Measurements from ENCODE around the gene CNTN5.

The CNTN5 gene

DNA sequence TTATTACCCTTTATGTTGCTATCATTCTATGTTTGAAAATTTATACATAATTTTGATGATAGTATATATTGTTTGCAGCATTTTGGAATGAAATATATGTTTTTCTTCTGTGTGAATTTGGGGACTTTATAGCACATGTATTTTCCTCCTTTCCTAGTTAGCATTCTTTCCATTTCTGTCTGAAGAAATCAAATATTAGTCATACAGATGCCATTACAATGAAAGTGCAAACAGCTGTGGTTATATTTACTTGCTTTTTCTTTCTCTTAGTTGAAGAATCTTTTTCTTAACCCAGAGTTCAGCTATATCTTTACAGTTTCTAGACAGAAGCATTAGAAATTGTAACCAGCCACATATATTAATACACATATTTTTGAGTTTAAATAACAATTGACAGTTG is 913.3 kb downstream of the CNTN5 start:
- no peak for TF ChIP-seq CEBPB (IDR thresholded peaks at IDR 0.05)
- TF ChIP-seq NFIC (IDR thresholded peaks at IDR 0.05) = no peak
- TF ChIP-seq ZBTB7A (IDR thresholded peaks at IDR 0.05; ENCODE audit: low read depth) = no peak
- TF ChIP-seq, protein P1, sequence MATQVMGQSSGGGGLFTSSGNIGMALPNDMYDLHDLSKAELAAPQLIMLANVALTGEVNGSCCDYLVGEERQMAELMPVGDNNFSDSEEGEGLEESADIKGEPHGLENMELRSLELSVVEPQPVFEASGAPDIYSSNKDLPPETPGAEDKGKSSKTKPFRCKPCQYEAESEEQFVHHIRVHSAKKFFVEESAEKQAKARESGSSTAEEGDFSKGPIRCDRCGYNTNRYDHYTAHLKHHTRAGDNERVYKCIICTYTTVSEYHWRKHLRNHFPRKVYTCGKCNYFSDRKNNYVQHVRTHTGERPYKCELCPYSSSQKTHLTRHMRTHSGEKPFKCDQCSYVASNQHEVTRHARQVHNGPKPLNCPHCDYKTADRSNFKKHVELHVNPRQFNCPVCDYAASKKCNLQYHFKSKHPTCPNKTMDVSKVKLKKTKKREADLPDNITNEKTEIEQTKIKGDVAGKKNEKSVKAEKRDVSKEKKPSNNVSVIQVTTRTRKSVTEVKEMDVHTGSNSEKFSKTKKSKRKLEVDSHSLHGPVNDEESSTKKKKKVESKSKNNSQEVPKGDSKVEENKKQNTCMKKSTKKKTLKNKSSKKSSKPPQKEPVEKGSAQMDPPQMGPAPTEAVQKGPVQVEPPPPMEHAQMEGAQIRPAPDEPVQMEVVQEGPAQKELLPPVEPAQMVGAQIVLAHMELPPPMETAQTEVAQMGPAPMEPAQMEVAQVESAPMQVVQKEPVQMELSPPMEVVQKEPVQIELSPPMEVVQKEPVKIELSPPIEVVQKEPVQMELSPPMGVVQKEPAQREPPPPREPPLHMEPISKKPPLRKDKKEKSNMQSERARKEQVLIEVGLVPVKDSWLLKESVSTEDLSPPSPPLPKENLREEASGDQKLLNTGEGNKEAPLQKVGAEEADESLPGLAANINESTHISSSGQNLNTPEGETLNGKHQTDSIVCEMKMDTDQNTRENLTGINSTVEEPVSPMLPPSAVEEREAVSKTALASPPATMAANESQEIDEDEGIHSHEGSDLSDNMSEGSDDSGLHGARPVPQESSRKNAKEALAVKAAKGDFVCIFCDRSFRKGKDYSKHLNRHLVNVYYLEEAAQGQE (IDR thresholded peaks at IDR 0.05; ENCODE audit: low read depth) = no peak

DNA sequence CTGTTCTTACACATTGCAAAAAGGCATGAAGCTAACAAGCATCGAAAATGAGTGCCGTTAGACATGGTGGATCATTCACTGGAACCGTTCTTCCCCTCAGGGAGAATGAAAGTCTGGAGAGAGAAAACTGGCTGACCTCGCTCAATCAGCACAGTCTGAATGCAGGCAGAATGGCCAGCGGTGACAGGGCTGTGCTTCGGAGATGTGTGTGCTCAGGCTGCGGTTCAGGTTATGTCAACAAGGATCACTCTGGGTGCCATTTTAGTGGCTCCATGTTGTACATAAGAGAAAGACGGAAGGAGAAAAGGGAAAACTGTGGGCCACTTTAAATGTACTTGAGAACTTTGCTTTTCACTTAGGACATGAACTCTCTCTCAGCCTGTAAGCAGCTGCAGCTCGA is 916.6 kb downstream of the CNTN5 start:
- TF ChIP-seq RAD21 (IDR thresholded peaks at IDR 0.05; ENCODE audit: low read depth) (no peak), CEBPB (IDR thresholded peaks at IDR 0.05) (no peak), TCF12 (IDR thresholded peaks at IDR 0.05; ENCODE audit: low read depth) (no peak), EP300 (IDR thresholded peaks at IDR 0.05; ENCODE audit: borderline replicate concordance) (no peak), FOXM1 (IDR thresholded peaks at IDR 0.05; ENCODE audit: borderline replicate concordance, low read depth) (no peak), CREB1 (IDR thresholded peaks at IDR 0.05; ENCODE audit: low read depth) (no peak), TAF1 (IDR thresholded peaks at IDR 0.05; ENCODE audit: low read depth) (no peak), TEAD4 (IDR thresholded peaks at IDR 0.05) (no peak), NFIC (IDR thresholded peaks at IDR 0.05) (no peak)
- TF ChIP-seq, protein P1 (IDR thresholded peaks at IDR 0.05; ENCODE audit: low read depth) = no peak
- TF ChIP-seq, protein P2, sequence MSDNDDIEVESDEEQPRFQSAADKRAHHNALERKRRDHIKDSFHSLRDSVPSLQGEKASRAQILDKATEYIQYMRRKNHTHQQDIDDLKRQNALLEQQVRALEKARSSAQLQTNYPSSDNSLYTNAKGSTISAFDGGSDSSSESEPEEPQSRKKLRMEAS (IDR thresholded peaks at IDR 0.05) = no peak
- TF ChIP-seq, protein P3, sequence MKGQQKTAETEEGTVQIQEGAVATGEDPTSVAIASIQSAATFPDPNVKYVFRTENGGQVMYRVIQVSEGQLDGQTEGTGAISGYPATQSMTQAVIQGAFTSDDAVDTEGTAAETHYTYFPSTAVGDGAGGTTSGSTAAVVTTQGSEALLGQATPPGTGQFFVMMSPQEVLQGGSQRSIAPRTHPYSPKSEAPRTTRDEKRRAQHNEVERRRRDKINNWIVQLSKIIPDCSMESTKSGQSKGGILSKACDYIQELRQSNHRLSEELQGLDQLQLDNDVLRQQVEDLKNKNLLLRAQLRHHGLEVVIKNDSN (IDR thresholded peaks at IDR 0.05) = no peak

DNA sequence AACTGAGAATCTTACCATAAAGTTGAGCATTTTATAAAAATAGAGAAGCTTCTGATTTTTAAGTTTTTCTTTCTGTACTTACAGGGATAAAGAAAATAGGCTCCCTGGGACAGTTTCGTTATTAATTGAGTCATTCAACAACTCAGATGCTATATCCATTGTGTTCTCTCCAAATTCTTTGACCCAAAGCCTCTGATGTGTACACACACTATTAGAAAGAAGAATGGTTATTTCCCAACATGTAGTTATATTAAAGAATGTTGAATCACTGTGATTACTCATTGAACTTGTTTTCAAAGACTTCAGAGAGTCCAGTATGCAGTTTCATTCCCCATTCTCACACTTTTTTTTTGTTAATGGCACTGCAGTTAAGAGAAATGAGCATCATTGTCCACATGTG is 932.1 kb downstream of the CNTN5 start:
- TF ChIP-seq TCF12 (IDR thresholded peaks at IDR 0.05; ENCODE audit: low read depth) = no peak
- TF ChIP-seq, protein P2 (IDR thresholded peaks at IDR 0.05) = no peak
- TF ChIP-seq CEBPB (IDR thresholded peaks at IDR 0.05) = no peak
- TF ChIP-seq RAD21 (IDR thresholded peaks at IDR 0.05; ENCODE audit: low read depth) = no peak
- TF ChIP-seq, protein P3 (IDR thresholded peaks at IDR 0.05) = no peak
- no peak for TF ChIP-seq YY1 (IDR thresholded peaks at IDR 0.05; ENCODE audit: low read depth)
- TF ChIP-seq CREB1 (IDR thresholded peaks at IDR 0.05; ENCODE audit: low read depth) = no peak
- no peak for TF ChIP-seq NFIC (IDR thresholded peaks at IDR 0.05)
- TF ChIP-seq TAF1 (IDR thresholded peaks at IDR 0.05; ENCODE audit: low read depth) = no peak
- TF ChIP-seq, protein P1 (IDR thresholded peaks at IDR 0.05; ENCODE audit: low read depth) = no peak
- no peak for TF ChIP-seq EP300 (IDR thresholded peaks at IDR 0.05; ENCODE audit: borderline replicate concordance)
- TF ChIP-seq TEAD4 (IDR thresholded peaks at IDR 0.05) = no peak
- TF ChIP-seq EGR1 (IDR thresholded peaks at IDR 0.05) = no peak
- no peak for TF ChIP-seq FOXM1 (IDR thresholded peaks at IDR 0.05; ENCODE audit: borderline replicate concordance, low read depth)
- TF ChIP-seq ZBTB7A (IDR thresholded peaks at IDR 0.05; ENCODE audit: low read depth) = no peak

DNA sequence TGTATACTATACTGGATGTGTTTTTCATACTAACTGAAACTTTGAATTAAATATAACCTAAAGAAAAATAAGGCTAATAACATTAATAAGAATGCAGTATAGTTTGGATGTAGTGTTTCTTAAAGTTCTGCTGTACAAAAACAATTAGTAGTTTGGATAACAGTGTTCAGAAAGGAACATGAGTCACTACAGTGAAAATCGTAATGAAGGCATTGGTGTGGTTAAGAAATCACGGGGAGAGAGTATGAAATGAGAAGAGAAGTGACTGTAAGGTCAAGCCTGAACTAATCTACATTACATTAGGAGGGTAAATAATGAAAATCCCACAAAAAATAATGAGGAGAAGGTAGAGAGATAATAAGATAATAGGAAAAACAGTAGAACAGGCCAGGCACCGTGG is 939.8 kb downstream of the CNTN5 start:
- no peak for TF ChIP-seq YY1 (IDR thresholded peaks at IDR 0.05; ENCODE audit: low read depth)
- TF ChIP-seq, protein P1 (IDR thresholded peaks at IDR 0.05; ENCODE audit: low read depth) = no peak
- TF ChIP-seq, protein P2 (IDR thresholded peaks at IDR 0.05) = no peak
- no peak for TF ChIP-seq CREB1 (IDR thresholded peaks at IDR 0.05; ENCODE audit: low read depth)
- TF ChIP-seq TAF1 (IDR thresholded peaks at IDR 0.05; ENCODE audit: low read depth) = no peak
- TF ChIP-seq CEBPB (IDR thresholded peaks at IDR 0.05) = no peak
- no peak for TF ChIP-seq TEAD4 (IDR thresholded peaks at IDR 0.05)
- no peak for TF ChIP-seq FOXM1 (IDR thresholded peaks at IDR 0.05; ENCODE audit: borderline replicate concordance, low read depth)
- TF ChIP-seq RAD21 (IDR thresholded peaks at IDR 0.05; ENCODE audit: low read depth) = no peak
- TF ChIP-seq, protein P3 (IDR thresholded peaks at IDR 0.05) = no peak
- TF ChIP-seq TCF12 (IDR thresholded peaks at IDR 0.05; ENCODE audit: low read depth) = no peak
- no peak for TF ChIP-seq ZBTB7A (IDR thresholded peaks at IDR 0.05; ENCODE audit: low read depth)
- TF ChIP-seq NFIC (IDR thresholded peaks at IDR 0.05) = no peak

Measured in Ishikawa (cell line).